ENCODE results near the gene TMEM201.

- TF ChIP-seq, protein P1, sequence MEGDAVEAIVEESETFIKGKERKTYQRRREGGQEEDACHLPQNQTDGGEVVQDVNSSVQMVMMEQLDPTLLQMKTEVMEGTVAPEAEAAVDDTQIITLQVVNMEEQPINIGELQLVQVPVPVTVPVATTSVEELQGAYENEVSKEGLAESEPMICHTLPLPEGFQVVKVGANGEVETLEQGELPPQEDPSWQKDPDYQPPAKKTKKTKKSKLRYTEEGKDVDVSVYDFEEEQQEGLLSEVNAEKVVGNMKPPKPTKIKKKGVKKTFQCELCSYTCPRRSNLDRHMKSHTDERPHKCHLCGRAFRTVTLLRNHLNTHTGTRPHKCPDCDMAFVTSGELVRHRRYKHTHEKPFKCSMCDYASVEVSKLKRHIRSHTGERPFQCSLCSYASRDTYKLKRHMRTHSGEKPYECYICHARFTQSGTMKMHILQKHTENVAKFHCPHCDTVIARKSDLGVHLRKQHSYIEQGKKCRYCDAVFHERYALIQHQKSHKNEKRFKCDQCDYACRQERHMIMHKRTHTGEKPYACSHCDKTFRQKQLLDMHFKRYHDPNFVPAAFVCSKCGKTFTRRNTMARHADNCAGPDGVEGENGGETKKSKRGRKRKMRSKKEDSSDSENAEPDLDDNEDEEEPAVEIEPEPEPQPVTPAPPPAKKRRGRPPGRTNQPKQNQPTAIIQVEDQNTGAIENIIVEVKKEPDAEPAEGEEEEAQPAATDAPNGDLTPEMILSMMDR (IDR thresholded peaks at IDR 0.05; ENCODE audit: low read length): no peak
- TF ChIP-seq EZH2 (optimal IDR thresholded peaks at IDR 0.05; ENCODE audit: low read depth, low read length) (no peak), EZH2phosphoT487 (IDR thresholded peaks at IDR 0.05; ENCODE audit: low read length) (no peak)
These were observed 40.1 kb downstream of the TMEM201 start for GRCh38 chr1:9628541-9629444.

Data from MM.1S (cell line).